HepG2 (cell line): Measurements from ENCODE around the gene CPT1A. TPM values are rescaled to one million over a fixed set of nuclear protein-coding genes. Genes with fewer than 3 reads are reported as not detected.

Experiments
- ATAC-seq: fragments of 200-7000 bp; cut with Tn5 transposase; 3 replicates; pipeline ENCODE4 v1.9.1; 2020; ENCODE audit warnings: mild to moderate bottlenecking, moderate library complexity
- BruUV-seq: library from RNA; stranded (reverse); fragments of 400-500 nt; replicated peaks from 2 replicates; lab custom pipeline; 2021; lab: Mats Ljungman, UMichigan
- CTCF ChIA-PET: fragments of 300-600 bp; formaldehyde crosslinking; extraction: SDS; loops from one replicate; lab custom pipeline; 2021; ENCODE audit warnings: low total read pairs, inconsistent platforms, low intra/inter-chr PET ratio; lab: Yijun Ruan, JAX
- POLR2A ChIA-PET: fragments of 350-600 bp; sonication (Branson Sonifier 250); formaldehyde crosslinking; loops from one replicate; lab custom pipeline; 2020; ENCODE audit warnings: antibody characterized with exemption, inconsistent platforms; lab: Yijun Ruan, JAX
- DNase-seq: peaks from one replicate; pipeline ENCODE4 v3.0.0-alpha.2; 2015; ENCODE audit warnings: low spot score
- FAIRE-seq: peaks from 3 replicates; lab custom pipeline; 2011; peaks lifted over from hg19 to GRCh38; lab: Jason Lieb, UNC
- H2AFZ ChIP-seq: one replicate; pipeline ENCODE4 v1.6.1; 2011; ENCODE audit warnings: low read length, inconsistent platforms
- H3K27ac ChIP-seq: fragments of 300-600 bp; 3 replicates; pipeline ENCODE4 v1.8.0; 2011; ENCODE audit warnings: mixed run types, mild to moderate bottlenecking, mixed read lengths, low read length, inconsistent platforms; ENCODE audit not compliant: insufficient read depth; ENCODE audit errors: extremely low read length
- H3K27me3 ChIP-seq, 2 experiments: fragments of 200-600 bp in 1 of 2; 2 replicates in 1 of 2; 3 replicates in 1 of 2; pipeline versions ENCODE4 v1.6.0 to v1.8.0; 2011; ENCODE audit warnings: low read length in 2 of 2, mild to moderate bottlenecking in 2 of 2, moderate library complexity in 2 of 2, inconsistent platforms in 1 of 2; ENCODE audit not compliant: insufficient read depth in 2 of 2, control insufficient read depth in 1 of 2
- H3K36me3 ChIP-seq, 2 experiments: fragments of 200-600 bp in 1 of 2; replicated peaks in 1 of 2; 2 replicates in 1 of 2; 3 replicates in 1 of 2; pipeline versions ENCODE4 v1.5.1 to v1.8.0; 2011; ENCODE audit warnings: low read length in 2 of 2, inconsistent platforms in 1 of 2; ENCODE audit not compliant: insufficient read depth in 2 of 2, control insufficient read depth in 1 of 2
- H3K4me1 ChIP-seq: 2 replicates; pipeline ENCODE4 v1.5.1; 2012; ENCODE audit warnings: low read length, inconsistent platforms; ENCODE audit not compliant: insufficient read depth
- H3K4me2 ChIP-seq: 2 replicates; pipeline ENCODE4 v1.6.0; 2011; ENCODE audit warnings: low read depth, low read length, inconsistent platforms
- H3K4me3 ChIP-seq, 3 experiments: fragments of 200-600 bp in 1 of 3; sonication (generic), shearing (Covaris generic) in 1 of 3; replicated peaks in 1 of 3; 2 replicates each; pipeline ENCODE4 v1.5.1; 2011 to 2016; ENCODE audit warnings: low read length in 3 of 3, inconsistent platforms in 2 of 3, low read depth in 2 of 3, mild to moderate bottlenecking in 2 of 3, control low read depth in 1 of 3, mixed read lengths in 1 of 3; ENCODE audit not compliant: insufficient read depth in 1 of 3
- H3K79me2 ChIP-seq: one replicate; pipeline ENCODE4 v1.6.1; 2011; ENCODE audit warnings: low read length, inconsistent platforms; ENCODE audit not compliant: insufficient read depth
- H3K9ac ChIP-seq: 2 replicates; pipeline ENCODE4 v1.6.0; 2011; ENCODE audit warnings: mild to moderate bottlenecking, low read depth, low read length, inconsistent platforms; ENCODE audit not compliant: insufficient read depth
- H3K9me3 ChIP-seq: 2 replicates; pipeline ENCODE4 v1.5.1; 2012; ENCODE audit warnings: mild to moderate bottlenecking, low read length
- H4K20me1 ChIP-seq: 2 replicates; pipeline ENCODE4 v1.6.0; 2011; ENCODE audit warnings: inconsistent platforms, mild to moderate bottlenecking, low read length, moderate library complexity; ENCODE audit not compliant: insufficient read depth
- FOXK2 ChIP-seq: fragments of 450-650 bp; IDR thresholded peaks from 2 replicates; pipeline ENCODE4 v1.6.1; 2016
- NR3C1 ChIP-seq: sonication (generic); formaldehyde crosslinking; IDR thresholded peaks from 2 replicates; pipeline ENCODE4 v1.4.0; 2020; ENCODE audit warnings: missing genetic modification reagents
- ZNF180 ChIP-seq: sonication (generic); formaldehyde crosslinking; IDR thresholded peaks from 2 replicates; pipeline ENCODE4 v1.4.0; 2020; ENCODE audit warnings: low read depth, missing genetic modification reagents, borderline replicate concordance
- ZNF33A ChIP-seq: sonication (generic); formaldehyde crosslinking; IDR thresholded peaks from 2 replicates; pipeline ENCODE4 v1.5.1; 2020; ENCODE audit warnings: missing genetic modification reagents, mild to moderate bottlenecking, moderate library complexity, borderline replicate concordance
- ZNF468 ChIP-seq: sonication (generic); formaldehyde crosslinking; IDR thresholded peaks from 2 replicates; pipeline ENCODE4 v1.8.0; 2022; ENCODE audit warnings: mild to moderate bottlenecking, moderate library complexity, missing genetic modification reagents
- ZNF746 ChIP-seq: sonication (generic); formaldehyde crosslinking; IDR thresholded peaks from 2 replicates; pipeline ENCODE4 v1.8.0; 2022; ENCODE audit warnings: mild to moderate bottlenecking, missing genetic modification reagents
- ZNF768 ChIP-seq: sonication (generic); formaldehyde crosslinking; IDR thresholded peaks from 2 replicates; pipeline ENCODE4 v1.4.0; 2020; ENCODE audit warnings: missing genetic modification reagents
- ZNF781 ChIP-seq: sonication (generic); formaldehyde crosslinking; IDR thresholded peaks from 2 replicates; pipeline ENCODE4 v1.5.1; 2020; ENCODE audit warnings: borderline replicate concordance, mild to moderate bottlenecking, missing genetic modification reagents; ENCODE audit errors: not compliant biosample characterization
- WGBS: methylation state at CpG from one replicate; pipeline ENCODE4 v1.1.6; 2017; ENCODE audit warnings: low lambda C conversion rate; 5-methylcytosine and 5-hydroxymethylcytosine counted together
- in situ Hi-C: cut with HindIII; loops from 2 replicates; pipeline ENCODE4 v1.10.0; 2017; ENCODE audit warnings: low pct_unique_long_range_greater_than_20kb; ENCODE audit not compliant: extremely low pct_ligation_motif_present
- intact Hi-C: fragments of 100-400 bp; cut with micrococcal nuclease; formaldehyde crosslinking; loops from one replicate; pipeline ENCODE4 v1.10.0; 2022; ENCODE audit not compliant: unreplicated experiment
- polyA plus RNA-seq, 8 experiments: library from polyadenylated mRNA; depleted of rRNA in 3 of 8; stranded (reverse) in 7 of 8; unstranded in 1 of 8; fragments of >200 nt; fragmentation: Illumina TruSeq in 4 of 8; extraction: Trizol in 4 of 8; gene quantifications; 2 replicates each; pipeline versions ENCODE4 v1.2.1 to v1.2.3, GENCODE V29; 2011 to 2016; ENCODE audit warnings: low read depth in 4 of 8, missing spikeins in 1 of 8, mixed read lengths in 1 of 8; ENCODE audit not compliant: insufficient read depth in 1 of 8
- total RNA-seq, 5 experiments: library from RNA; depleted of rRNA; stranded (reverse); fragments of >200 nt; fragmentation: Illumina TruSeq; extraction: Trizol; gene quantifications; 2 replicates each; pipeline ENCODE4 v1.2.3, GENCODE V29; 2016; ENCODE audit warnings: low read depth in 1 of 5
- TF ChIP-seq, protein P1 (sequence below): fragments of 450-650 bp; IDR thresholded peaks from 2 replicates; pipeline ENCODE4 v1.6.1; 2016
- TF ChIP-seq, protein P2 (sequence below): sonication (generic); formaldehyde crosslinking; IDR thresholded peaks from 2 replicates; pipeline ENCODE4 v1.5.1; 2020; ENCODE audit warnings: mild to moderate bottlenecking, missing genetic modification reagents, moderate library complexity
- TF ChIP-seq, protein P3 (sequence below): sonication (generic); IDR thresholded peaks from 2 replicates; pipeline ENCODE4 v1.6.1; 2016; ENCODE audit warnings: low read depth, borderline replicate concordance
- TF ChIP-seq, protein P4 (sequence below): sonication (generic); formaldehyde crosslinking; conservative IDR thresholded peaks from 2 replicates; pipeline ENCODE4 v1.4.0; 2020; ENCODE audit warnings: missing genetic modification reagents

The CPT1A gene
- total and polyA plus RNA-seq, 2 of the 13 experiments (the other 11 are each of a cell fraction or from before 2014, with no cell fraction given): 7.0 to 7.1 TPM

DNA sequence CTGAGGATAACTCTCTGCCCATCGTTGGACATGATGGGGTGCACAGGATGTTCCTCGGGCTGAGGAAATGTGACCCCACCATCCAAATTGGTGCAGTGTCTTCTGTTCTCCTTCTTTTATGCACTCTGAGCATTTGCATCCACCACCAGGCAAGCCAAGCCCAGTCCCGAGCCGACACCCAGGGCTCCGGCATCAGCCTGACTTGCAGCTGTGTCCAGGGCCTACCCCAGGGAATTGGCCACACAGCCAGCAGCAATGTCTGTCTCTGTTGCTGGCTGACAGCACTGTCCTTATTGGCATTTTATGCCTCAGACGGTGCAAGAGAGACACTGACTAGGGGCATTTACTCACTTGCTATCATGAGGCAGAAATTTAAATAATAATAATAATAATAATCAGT lies 25.4 kb upstream of the CPT1A start:
- no peak overlapping the region for H2AFZ ChIP-seq
- peaks cover 9% of the 10 kb centered on the region for H3K9me3 ChIP-seq
- FAIRE-seq (no peak), ATAC-seq (no peak), DNase-seq (no peak)
- H3K79me2 ChIP-seq: no peaks in the 10 kb centered on the region
- in situ Hi-C loops: no loop called here
- intact Hi-C loops: no loop called here
- ChIA-PET POLR2A (no interaction called here), CTCF (no interaction called here)
- H3K4me3 ChIP-seq: no peak overlapping the region
- TF ChIP-seq ZNF180 (no peak), ZNF768 (CRISPR knock-in tag) (peak; percentile 55; the same call in 1 of the 2 replicates)
- H3K27me3 ChIP-seq: peaks cover 2 to 30% of the 10 kb centered on the region in 2 experiments; a peak in 3 of 5 replicates
- H3K9ac ChIP-seq: no peak overlapping the region
- H3K4me1 ChIP-seq: peaks cover 40% of the 10 kb centered on the region
- BruUV-seq: no TSS peak
- no peak overlapping the region for H3K4me2 ChIP-seq
- H3K27ac ChIP-seq: no peak overlapping the region
- WGBS: 68% methylated on average over 6 of the region's 6 CpGs
- H3K36me3 ChIP-seq: no peaks in the 10 kb centered on the region
- H4K20me1 ChIP-seq: no peaks in the 10 kb centered on the region

DNA sequence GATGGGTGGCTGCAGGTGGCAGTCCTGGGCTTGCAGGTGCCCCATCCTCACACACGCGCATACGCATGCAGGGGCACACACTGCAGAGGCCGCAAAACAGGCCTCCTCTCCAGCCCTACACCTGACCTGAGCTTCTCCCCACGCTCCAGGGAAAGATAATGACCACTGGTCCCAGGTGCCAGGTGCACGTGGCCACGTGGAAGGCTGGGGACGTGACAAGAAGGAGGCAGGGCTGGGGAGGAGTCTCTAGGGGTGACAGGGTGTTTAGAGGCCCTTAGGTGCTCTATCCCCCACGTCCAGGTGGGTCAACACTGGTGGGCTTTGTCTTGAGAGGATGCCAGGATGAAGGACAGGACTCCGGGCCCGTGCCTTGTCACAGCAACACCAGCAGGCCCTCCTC lies 23.5 kb upstream of the CPT1A start:
- H3K27ac ChIP-seq: no peak overlapping the region
- intact Hi-C loops (no loop called here), in situ Hi-C loops (no loop called here)
- BruUV-seq: no TSS peak
- 42% methylated on average over 6 of the region's 11 CpGs for WGBS
- no peak for FAIRE-seq
- peaks cover 9% of the 10 kb centered on the region for H3K9me3 ChIP-seq
- H2AFZ ChIP-seq: no peak overlapping the region
- peaks cover 2 to 23% of the 10 kb centered on the region in 2 experiments; a peak in 3 of 5 replicates for H3K27me3 ChIP-seq
- no peaks in the 10 kb centered on the region for H3K79me2 ChIP-seq
- ATAC-seq: no peak
- DNase-seq: no peak
- no peak overlapping the region for H3K4me3 ChIP-seq
- H4K20me1 ChIP-seq: no peaks in the 10 kb centered on the region
- no peaks in the 10 kb centered on the region for H3K36me3 ChIP-seq
- ChIA-PET POLR2A (no interaction called here), CTCF (no interaction called here)
- peaks cover 23% of the 10 kb centered on the region for H3K4me1 ChIP-seq
- no peak overlapping the region for H3K9ac ChIP-seq
- H3K4me2 ChIP-seq: no peak overlapping the region
- no peak for TF ChIP-seq ZNF781 (CRISPR knock-in tag)
- TF ChIP-seq NR3C1 (CRISPR knock-in tag): no peak
- TF ChIP-seq, protein P1, sequence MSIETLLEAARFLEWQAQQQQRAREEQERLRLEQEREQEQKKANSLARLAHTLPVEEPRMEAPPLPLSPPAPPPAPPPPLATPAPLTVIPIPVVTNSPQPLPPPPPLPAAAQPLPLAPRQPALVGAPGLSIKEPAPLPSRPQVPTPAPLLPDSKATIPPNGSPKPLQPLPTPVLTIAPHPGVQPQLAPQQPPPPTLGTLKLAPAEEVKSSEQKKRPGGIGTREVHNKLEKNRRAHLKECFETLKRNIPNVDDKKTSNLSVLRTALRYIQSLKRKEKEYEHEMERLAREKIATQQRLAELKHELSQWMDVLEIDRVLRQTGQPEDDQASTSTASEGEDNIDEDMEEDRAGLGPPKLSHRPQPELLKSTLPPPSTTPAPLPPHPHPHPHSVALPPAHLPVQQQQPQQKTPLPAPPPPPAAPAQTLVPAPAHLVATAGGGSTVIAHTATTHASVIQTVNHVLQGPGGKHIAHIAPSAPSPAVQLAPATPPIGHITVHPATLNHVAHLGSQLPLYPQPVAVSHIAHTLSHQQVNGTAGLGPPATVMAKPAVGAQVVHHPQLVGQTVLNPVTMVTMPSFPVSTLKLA: peak; percentile 35; the same call in 1 of the 2 replicates
- TF ChIP-seq, protein P2, sequence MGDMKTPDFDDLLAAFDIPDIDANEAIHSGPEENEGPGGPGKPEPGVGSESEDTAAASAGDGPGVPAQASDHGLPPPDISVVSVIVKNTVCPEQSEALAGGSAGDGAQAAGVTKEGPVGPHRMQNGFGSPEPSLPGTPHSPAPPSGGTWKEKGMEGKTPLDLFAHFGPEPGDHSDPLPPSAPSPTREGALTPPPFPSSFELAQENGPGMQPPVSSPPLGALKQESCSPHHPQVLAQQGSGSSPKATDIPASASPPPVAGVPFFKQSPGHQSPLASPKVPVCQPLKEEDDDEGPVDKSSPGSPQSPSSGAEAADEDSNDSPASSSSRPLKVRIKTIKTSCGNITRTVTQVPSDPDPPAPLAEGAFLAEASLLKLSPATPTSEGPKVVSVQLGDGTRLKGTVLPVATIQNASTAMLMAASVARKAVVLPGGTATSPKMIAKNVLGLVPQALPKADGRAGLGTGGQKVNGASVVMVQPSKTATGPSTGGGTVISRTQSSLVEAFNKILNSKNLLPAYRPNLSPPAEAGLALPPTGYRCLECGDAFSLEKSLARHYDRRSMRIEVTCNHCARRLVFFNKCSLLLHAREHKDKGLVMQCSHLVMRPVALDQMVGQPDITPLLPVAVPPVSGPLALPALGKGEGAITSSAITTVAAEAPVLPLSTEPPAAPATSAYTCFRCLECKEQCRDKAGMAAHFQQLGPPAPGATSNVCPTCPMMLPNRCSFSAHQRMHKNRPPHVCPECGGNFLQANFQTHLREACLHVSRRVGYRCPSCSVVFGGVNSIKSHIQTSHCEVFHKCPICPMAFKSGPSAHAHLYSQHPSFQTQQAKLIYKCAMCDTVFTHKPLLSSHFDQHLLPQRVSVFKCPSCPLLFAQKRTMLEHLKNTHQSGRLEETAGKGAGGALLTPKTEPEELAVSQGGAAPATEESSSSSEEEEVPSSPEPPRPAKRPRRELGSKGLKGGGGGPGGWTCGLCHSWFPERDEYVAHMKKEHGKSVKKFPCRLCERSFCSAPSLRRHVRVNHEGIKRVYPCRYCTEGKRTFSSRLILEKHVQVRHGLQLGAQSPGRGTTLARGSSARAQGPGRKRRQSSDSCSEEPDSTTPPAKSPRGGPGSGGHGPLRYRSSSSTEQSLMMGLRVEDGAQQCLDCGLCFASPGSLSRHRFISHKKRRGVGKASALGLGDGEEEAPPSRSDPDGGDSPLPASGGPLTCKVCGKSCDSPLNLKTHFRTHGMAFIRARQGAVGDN: peak; percentile 38
- no peak for TF ChIP-seq ZNF746
- TF ChIP-seq, protein P3, sequence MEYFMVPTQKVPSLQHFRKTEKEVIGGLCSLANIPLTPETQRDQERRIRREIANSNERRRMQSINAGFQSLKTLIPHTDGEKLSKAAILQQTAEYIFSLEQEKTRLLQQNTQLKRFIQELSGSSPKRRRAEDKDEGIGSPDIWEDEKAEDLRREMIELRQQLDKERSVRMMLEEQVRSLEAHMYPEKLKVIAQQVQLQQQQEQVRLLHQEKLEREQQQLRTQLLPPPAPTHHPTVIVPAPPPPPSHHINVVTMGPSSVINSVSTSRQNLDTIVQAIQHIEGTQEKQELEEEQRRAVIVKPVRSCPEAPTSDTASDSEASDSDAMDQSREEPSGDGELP: no peak
- TF ChIP-seq, protein P4, sequence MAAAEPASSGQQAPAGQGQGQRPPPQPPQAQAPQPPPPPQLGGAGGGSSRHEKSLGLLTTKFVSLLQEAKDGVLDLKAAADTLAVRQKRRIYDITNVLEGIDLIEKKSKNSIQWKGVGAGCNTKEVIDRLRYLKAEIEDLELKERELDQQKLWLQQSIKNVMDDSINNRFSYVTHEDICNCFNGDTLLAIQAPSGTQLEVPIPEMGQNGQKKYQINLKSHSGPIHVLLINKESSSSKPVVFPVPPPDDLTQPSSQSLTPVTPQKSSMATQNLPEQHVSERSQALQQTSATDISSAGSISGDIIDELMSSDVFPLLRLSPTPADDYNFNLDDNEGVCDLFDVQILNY: no peak
- no peak for TF ChIP-seq FOXK2
- TF ChIP-seq ZNF468 (CRISPR knock-in tag): no peak
- no peak for TF ChIP-seq ZNF33A (CRISPR knock-in tag)
